D341Med (cell line): ENCODE results near the gene SGIP1.
"Not testable (repeated sequence)": the region's sequence is repeated elsewhere in the genome, so short reads cannot be mapped to it uniquely, and the experiment has no call there.

Experiments
- DNase-seq: peaks from one replicate; pipeline ENCODE4 v3.0.0; 2012; ENCODE audit warnings: low spot score

SGIP1 gene

DNA sequence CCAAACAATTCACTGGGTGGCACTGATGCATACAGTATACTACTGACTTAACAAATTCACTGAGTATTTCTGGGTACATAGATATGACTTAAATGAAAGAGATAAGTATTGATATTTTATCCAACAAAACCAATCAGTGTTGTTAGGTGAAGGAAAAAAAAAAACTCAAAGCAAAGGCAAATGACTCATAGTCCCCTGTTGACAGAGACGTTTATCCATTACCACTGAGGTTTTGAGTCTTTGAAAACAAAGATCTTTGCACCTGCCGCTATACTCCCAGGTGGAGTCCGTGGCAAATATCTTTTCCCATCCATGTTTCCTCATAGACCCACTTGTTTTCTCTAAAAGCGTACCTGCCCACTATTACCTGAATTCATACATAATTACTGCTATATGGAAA is 236.7 kb downstream of the SGIP1 start:
- no peak for DNase-seq

DNA sequence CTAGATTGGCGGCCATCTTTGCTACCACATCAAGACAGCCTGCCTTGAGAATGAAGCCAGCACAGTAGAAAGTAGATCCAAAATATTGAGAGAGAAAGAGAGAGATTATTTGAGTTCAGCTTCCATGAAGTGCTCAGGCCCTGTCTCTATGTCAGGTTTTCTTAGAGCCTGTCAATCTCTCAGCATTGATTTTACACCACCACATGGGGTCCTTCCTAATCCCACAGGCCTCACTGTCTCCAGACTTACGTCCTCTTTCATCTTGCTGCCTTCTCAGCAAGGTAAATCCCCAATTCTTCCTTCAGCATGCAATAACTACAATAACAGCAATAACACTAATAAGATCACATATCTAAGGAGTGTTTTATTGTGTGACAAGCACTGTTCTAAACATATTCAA is 239.3 kb downstream of the SGIP1 start:
- DNase-seq = no peak

DNA sequence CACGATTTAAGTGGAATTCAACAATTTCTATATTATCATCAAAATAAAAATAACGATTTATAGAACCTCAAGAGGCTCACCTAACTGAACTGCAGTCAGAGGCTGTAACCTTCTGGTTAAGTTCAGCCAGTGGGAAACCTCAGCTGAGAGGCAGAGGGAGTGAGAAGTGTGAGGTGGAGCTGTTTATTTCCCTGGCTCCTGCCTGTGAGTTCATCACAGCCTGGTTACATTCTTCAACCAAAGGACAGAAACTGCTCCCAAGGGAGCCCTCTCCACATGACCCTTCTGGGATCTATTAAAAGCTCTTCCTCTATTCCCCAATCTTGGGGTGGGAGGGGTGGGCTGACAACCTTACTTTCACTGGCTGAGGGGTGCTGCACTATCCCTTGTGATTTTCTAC is 240.5 kb downstream of the SGIP1 start:
- DNase-seq = no peak

DNA sequence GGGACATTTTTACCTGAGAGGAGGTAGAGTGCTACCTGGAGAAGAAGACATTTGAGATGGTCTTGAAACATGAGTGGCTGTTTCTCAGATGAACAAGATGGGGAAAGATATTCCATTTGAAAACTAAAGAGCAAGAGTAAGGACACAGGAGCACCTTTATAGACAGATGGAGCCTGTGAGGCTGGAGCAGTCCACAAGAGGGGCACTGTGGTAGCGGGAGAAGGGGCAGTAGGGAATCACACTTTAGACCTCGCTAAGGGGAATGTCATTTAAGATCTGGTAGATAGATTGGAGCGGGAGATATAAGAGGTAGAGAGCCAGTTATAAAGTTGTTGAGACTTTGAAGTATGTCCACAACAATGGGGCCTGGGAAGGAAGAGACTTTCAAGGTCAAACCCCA is 241.7 kb downstream of the SGIP1 start:
- no peak for DNase-seq

DNA sequence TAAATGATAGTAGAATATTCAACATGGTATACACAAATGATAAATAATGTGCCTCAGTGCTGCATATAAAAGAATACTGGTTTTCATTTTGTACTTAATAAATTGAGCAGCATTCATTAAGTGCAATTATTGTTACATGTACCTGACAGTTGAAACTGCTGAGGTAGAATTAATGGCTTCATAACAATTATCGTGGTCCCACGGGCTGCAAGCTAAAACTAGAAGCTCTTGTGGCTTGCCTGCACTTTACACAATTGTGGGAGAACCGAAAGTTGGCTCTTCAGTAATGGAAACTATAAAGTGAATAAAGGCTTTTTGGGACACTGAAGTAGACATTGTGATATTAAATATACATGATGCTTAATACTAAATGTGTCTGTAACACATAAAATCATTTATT is 243.9 kb downstream of the SGIP1 start:
- no peak for DNase-seq

DNA sequence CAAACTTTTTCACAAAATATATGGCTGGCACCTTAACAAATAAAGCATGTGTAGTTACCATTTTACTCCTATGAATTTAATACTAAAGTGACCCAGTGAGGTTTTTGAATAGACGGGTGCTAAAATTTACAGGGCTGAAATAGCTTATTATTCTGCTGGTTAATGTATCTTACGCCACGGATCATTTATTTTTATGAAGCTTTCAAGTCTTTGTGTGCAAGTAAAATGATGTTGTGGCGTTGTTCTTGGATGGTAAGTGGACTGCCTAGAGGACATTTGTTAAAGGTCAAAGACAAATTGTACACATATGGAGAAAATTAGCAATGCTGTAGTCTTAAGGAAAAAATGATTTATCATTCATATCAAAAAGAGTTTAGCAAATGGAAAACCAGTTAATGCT is 244.3 kb downstream of the SGIP1 start:
- no peak for DNase-seq

DNA sequence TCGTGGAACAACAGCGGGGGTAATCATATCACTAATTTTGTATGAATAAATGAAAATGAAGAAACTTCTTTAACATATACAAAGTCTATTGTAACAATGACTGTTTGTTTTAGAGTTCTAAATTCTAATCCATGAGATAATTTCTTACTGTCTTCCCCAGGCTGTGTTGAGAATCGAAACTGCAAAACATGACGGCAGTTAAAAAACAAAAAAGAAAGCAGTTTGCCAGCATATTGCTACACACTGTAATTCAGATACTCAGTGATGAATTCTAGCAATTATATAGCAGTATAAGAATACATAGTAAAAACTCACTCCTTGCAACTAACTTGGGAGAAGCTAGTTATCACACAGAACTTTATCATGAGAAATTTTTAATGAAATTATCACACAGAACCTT is 245.0 kb downstream of the SGIP1 start:
- DNase-seq = no peak

DNA sequence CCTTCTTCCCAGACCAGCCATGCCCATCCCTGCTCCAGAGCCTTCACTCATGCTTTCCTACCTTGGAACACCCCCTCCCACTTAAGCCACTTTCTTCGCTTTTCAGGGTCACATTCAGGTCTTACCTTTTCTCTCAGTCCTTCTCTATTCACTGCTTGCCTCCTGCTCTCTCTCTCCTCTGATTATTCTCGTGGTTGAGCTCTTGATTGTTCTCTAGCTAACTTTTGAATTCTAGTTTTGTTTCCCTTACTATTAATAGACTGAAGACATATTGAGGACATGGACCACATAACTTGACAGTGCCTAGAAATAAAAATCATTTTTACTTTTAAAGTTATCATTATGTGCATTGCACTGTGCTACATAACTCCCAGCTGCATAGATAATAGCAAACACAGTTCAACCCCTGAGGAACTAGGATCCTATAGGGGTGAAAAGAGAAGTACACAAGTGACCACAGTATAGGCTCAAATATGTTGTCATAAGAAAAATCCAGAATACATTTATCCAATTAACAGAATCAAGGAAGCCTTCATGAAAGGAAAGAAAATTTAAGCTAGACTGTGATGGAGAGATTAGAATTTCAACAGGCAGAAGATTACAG is 245.6 kb downstream of the SGIP1 start:
- no peak for DNase-seq

DNA sequence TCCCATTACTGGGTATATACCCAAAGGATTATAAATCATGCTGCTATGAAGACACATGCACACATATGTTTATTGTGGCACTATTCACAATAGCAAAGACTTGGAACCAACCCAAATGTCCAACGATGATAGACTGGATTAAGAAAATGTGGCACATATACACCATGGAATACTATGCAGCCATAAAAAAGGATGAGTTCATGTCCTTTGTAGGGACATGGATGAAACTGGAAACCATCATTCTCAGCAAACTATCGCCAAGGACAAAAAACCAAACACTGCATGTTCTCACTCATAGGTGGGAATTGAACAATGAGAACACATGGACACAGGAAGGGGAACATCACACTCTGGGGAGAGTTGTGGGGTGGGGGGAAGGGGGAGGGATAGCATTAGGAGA is 251.8 kb downstream of the SGIP1 start:
- not testable (repeated sequence) for DNase-seq

DNA sequence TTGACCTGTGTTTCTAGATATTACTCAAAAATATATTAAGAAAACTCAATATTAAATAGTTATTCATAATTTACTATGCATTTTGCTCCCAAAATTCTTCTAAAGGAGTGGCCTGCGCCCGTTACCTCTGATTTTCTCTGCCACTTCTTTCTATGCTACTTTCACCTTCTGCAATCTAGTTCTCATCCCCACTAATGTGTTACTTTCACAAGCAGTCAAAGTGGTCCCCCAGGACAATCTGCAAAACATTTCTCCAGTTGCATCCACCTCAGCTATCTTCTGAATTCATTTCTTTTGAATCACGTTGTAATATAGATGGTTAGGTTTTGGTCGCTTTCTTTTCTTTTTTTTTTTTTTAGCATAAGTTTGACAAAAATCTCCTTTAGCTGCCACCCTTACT is 253.7 kb downstream of the SGIP1 start:
- no peak for DNase-seq

DNA sequence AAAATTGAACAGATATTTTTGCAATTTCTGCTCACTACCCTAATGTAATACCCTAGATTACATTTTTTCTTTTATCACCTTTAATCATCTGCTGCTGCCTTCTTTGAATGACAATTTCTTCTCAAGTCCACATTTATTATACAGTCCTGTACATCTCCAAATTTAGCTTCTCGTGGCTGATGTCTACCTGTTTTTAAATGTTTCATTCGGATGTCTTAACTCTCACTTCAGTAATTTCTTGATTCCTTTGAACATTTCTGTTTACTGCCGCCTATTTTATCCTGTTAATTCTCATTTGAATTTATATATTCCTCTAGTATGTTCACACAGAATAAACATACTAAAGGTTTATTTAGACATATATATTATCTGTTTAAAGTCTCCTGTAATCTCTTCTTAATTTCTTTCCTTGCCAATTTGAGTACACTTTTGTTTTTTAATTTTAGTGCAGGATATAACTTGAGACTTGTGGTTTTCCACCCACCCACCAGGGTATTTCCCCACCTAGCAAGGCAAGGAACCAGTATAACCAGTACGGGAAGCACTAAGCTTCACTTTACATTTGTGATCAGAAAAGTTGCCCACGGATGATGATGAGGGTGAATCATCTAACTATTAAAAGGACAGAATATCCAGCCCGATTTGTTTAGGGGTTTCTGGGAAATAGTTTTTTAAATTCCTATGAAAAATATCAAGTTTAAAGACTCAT is 254.4 kb downstream of the SGIP1 start:
- no peak for DNase-seq

DNA sequence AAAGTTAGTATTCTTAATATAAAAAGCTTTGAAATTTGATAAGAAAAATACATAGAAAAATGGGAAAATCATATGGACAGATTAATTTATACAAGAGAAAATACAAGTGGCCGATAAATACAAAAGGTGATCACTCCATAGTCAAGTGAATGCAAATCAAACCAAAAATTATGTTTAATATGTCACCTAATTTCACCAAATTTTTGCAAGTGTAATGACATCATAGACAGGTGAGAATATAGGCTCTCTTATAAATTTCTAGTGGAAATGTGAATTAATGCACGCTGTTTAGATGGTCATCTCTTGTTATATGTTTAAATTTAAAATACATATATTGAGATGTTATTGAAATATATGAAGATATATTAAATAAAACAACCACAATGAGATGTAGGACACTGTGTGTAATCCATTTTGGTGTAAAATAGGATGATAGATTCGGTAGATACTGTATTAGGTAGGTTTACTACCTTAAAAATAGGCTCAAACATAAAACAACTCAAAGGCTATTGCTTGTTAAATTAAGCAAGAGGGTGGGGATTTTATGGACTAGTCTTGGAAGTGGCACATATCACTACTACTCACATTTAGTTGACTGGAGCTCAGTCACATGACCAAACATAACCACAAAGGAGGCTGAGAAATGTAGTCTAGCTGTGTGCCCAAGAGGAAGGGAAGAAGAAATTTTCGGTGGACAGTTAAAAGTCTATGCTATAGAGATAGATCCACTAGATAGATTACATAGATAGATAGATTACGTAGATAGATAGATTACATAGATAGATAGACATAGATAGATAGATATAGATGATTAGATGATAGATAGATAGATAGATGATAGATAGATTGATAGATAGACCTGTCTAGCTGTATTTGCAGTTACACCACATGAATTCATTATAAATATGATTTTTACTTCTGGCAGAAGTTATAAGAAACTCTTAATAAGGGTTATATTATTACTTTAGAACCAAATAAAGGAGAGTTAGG is 258.0 kb downstream of the SGIP1 start:
- DNase-seq = no peak

DNA sequence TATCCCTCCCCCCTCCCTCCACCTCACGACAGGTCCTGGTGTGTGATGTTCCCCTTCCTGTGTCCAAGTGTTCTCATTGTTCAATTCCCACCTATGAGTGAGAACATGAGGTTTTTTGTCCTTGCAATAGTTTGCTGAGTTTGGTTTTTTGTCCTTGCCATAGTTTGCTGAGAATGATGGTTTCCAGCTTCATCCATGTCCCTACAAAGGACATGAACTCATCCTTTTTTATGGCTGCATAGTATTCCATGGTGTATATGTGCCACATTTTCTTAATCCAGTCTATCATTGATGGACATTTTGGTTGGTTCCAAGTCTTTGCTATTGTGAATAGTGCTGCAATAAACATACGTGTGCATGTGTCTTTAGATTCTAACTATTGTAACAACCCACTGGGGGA is 261.9 kb downstream of the SGIP1 start:
- DNase-seq = not testable (repeated sequence)
